ENCODE results near the gene IMMP2L. TPM values are rescaled to one million over a fixed set of nuclear protein-coding genes. Genes with fewer than 3 reads are reported as not detected.

Gene IMMP2L
- total and polyA plus RNA-seq, 2 of the 13 experiments (the other 11 are each of a cell fraction or from before 2014, with no cell fraction given): 7.8 to 16.9 TPM

DNA sequence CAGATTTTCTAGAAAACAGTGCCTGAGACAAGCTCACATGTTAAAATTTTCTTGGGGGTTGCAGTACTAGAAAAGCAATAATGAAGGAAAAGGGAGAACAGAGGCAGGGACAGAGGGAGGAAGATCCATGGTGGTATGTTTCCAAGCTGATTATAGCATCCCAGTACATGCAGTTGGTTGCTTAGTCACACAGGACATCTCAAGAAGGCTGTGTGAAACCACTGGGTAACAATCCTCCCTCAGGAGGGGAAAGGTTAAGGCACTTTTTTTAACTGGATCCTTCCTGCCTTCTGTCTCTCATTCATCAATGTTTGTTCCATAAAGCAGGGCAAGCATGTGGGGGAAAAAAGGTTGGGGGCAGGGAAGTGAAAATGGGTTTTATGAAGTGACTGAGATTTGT is 6.1 kb upstream of the IMMP2L start:
- no peak for DNase-seq (ENCODE audit: low spot score)
- in situ Hi-C loops (cut with HindIII; ENCODE audit: extremely low pct_ligation_motif_present, low pct_unique_long_range_greater_than_20kb): no loop called here
- Histone ChIP-seq H3K36me3 (replicated peaks in 1 of 2; ENCODE audit: control insufficient read depth in 1 of 2, insufficient read depth in 2 of 2, low read length in 2 of 2) (no peaks in the 10 kb centered on the region), H3K9ac (ENCODE audit: insufficient read depth, low read depth, low read length) (no peak overlapping the region), H3K79me2 (ENCODE audit: insufficient read depth, low read length) (no peaks in the 10 kb centered on the region), H3K4me3 (replicated peaks in 1 of 3; ENCODE audit: insufficient read depth in 1 of 3, low read depth in 2 of 3, low read length in 3 of 3) (no peak overlapping the region), H3K4me2 (ENCODE audit: low read depth, low read length) (no peak overlapping the region), H4K20me1 (ENCODE audit: insufficient read depth, low read length) (no peaks in the 10 kb centered on the region), H3K4me1 (ENCODE audit: insufficient read depth, low read length) (no peaks in the 10 kb centered on the region), H2AFZ (ENCODE audit: low read length) (no peak overlapping the region), H3K9me3 (ENCODE audit: low read length) (peaks cover 14% of the 10 kb centered on the region), H3K27ac (ENCODE audit: extremely low read length, insufficient read depth, low read length) (no peak overlapping the region), H3K27me3 (ENCODE audit: control insufficient read depth in 1 of 2, insufficient read depth in 2 of 2, low read length in 2 of 2) (peaks cover 0 to 14% of the 10 kb centered on the region in 2 experiments; a peak in 1 of 5 replicates)
- TF ChIP-seq, protein P1, sequence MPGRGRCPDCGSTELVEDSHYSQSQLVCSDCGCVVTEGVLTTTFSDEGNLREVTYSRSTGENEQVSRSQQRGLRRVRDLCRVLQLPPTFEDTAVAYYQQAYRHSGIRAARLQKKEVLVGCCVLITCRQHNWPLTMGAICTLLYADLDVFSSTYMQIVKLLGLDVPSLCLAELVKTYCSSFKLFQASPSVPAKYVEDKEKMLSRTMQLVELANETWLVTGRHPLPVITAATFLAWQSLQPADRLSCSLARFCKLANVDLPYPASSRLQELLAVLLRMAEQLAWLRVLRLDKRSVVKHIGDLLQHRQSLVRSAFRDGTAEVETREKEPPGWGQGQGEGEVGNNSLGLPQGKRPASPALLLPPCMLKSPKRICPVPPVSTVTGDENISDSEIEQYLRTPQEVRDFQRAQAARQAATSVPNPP (CRISPR knock-in tag; IDR thresholded peaks at IDR 0.05): no peak
- TF ChIP-seq SMAD1 (CRISPR knock-in tag; IDR thresholded peaks at IDR 0.05; ENCODE audit: borderline replicate concordance, low read depth) (no peak), REXO4 (CRISPR knock-in tag; IDR thresholded peaks at IDR 0.05; ENCODE audit: borderline replicate concordance) (no peak), ZKSCAN8 (CRISPR knock-in tag; IDR thresholded peaks at IDR 0.05; ENCODE audit: borderline replicate concordance) (no peak), ZNF180 (CRISPR knock-in tag; IDR thresholded peaks at IDR 0.05; ENCODE audit: borderline replicate concordance, low read depth) (no peak), MYC (CRISPR knock-in tag; IDR thresholded peaks at IDR 0.05; ENCODE audit: borderline replicate concordance) (no peak), ZNF569 (CRISPR knock-in tag; IDR thresholded peaks at IDR 0.05; ENCODE audit: borderline replicate concordance) (no peak), DMAP1 (CRISPR knock-in tag; IDR thresholded peaks at IDR 0.05) (no peak), ZSCAN12 (CRISPR knock-in tag; IDR thresholded peaks at IDR 0.05) (no peak), ZNF577 (CRISPR knock-in tag; IDR thresholded peaks at IDR 0.05; ENCODE audit: borderline replicate concordance, low read depth) (no peak), POLR2AphosphoS2 (IDR thresholded peaks at IDR 0.05; ENCODE audit: low read depth, low read length) (no peak), SETDB1 (CRISPR knock-in tag; IDR thresholded peaks at IDR 0.05; ENCODE audit: borderline replicate concordance) (no peak), SMC3 (IDR thresholded peaks at IDR 0.05; ENCODE audit: low read length) (no peak), ZFAT (CRISPR knock-in tag; conservative IDR thresholded peaks at IDR 0.05) (no peak)
- TF ChIP-seq, protein P2, sequence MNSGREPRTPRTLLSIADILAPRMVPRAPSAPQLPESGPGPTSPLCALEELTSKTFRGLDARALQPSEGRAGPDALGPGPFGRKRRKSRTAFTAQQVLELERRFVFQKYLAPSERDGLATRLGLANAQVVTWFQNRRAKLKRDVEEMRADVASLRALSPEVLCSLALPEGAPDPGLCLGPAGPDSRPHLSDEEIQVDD (CRISPR knock-in tag; IDR thresholded peaks at IDR 0.05; ENCODE audit: borderline replicate concordance): no peak
- TF ChIP-seq, protein P3, sequence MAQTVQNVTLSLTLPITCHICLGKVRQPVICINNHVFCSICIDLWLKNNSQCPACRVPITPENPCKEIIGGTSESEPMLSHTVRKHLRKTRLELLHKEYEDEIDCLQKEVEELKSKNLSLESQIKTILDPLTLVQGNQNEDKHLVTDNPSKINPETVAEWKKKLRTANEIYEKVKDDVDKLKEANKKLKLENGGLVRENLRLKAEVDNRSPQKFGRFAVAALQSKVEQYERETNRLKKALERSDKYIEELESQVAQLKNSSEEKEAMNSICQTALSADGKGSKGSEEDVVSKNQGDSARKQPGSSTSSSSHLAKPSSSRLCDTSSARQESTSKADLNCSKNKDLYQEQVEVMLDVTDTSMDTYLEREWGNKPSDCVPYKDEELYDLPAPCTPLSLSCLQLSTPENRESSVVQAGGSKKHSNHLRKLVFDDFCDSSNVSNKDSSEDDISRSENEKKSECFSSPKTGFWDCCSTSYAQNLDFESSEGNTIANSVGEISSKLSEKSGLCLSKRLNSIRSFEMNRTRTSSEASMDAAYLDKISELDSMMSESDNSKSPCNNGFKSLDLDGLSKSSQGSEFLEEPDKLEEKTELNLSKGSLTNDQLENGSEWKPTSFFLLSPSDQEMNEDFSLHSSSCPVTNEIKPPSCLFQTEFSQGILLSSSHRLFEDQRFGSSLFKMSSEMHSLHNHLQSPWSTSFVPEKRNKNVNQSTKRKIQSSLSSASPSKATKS (CRISPR knock-in tag; IDR thresholded peaks at IDR 0.05): no peak
- TF ChIP-seq, protein P4, sequence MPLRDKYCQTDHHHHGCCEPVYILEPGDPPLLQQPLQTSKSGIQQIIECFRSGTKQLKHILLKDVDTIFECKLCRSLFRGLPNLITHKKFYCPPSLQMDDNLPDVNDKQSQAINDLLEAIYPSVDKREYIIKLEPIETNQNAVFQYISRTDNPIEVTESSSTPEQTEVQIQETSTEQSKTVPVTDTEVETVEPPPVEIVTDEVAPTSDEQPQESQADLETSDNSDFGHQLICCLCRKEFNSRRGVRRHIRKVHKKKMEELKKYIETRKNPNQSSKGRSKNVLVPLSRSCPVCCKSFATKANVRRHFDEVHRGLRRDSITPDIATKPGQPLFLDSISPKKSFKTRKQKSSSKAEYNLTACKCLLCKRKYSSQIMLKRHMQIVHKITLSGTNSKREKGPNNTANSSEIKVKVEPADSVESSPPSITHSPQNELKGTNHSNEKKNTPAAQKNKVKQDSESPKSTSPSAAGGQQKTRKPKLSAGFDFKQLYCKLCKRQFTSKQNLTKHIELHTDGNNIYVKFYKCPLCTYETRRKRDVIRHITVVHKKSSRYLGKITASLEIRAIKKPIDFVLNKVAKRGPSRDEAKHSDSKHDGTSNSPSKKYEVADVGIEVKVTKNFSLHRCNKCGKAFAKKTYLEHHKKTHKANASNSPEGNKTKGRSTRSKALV (CRISPR knock-in tag; IDR thresholded peaks at IDR 0.05): no peak
- FAIRE-seq: no peak
- no peak for ATAC-seq
- intact Hi-C loops (cut with micrococcal nuclease; ENCODE audit: unreplicated experiment): no loop called here
- no TSS peak for BruUV-seq (replicated peaks)
- POLR2A ChIA-PET: no interaction called here
- CTCF ChIA-PET (ENCODE audit: low intra/inter-chr PET ratio, low total read pairs): no interaction called here

Measured in HepG2 (cell line).